ENCODE data around the gene IL6ST. TPM values are rescaled to one million over a fixed set of nuclear protein-coding genes. Genes with fewer than 3 reads are reported as not detected.

IL6ST gene
- total RNA-seq, 2 experiments from 2014 or later, result 377 to 404 TPM

DNA sequence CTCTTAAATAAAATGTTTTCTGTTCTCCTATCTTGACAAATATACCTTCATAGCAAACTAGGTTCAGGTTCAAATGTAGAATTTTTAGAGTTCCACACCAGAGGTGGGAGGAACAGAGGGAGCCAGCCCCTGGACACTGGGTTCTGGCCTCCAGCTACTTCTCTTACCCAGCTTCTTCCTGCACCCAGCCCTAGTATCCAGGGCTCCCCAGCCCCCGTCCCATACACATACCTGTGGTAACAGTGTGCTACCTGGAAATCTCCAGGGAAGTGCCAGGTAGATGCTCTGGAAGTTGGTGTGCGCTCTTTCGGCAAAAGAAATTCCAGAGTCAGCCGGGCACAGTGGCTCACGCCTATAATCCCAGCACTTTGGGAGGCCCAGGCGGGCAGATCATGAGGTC is 33.9 kb upstream of the IL6ST start:
- TF ChIP-seq, protein P1, sequence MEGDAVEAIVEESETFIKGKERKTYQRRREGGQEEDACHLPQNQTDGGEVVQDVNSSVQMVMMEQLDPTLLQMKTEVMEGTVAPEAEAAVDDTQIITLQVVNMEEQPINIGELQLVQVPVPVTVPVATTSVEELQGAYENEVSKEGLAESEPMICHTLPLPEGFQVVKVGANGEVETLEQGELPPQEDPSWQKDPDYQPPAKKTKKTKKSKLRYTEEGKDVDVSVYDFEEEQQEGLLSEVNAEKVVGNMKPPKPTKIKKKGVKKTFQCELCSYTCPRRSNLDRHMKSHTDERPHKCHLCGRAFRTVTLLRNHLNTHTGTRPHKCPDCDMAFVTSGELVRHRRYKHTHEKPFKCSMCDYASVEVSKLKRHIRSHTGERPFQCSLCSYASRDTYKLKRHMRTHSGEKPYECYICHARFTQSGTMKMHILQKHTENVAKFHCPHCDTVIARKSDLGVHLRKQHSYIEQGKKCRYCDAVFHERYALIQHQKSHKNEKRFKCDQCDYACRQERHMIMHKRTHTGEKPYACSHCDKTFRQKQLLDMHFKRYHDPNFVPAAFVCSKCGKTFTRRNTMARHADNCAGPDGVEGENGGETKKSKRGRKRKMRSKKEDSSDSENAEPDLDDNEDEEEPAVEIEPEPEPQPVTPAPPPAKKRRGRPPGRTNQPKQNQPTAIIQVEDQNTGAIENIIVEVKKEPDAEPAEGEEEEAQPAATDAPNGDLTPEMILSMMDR (IDR thresholded peaks at IDR 0.05), result no peak
- Histone ChIP-seq H3K4me3 (ENCODE audit: low read length) (no peak overlapping the region), H3K4me1 (ENCODE audit: insufficient read depth, low read length) (no peaks in the 10 kb centered on the region), H3K27ac (ENCODE audit: low read depth in 1 of 2, low read length in 2 of 2) (no peak overlapping the region), H3K9me3 (ENCODE audit: control insufficient read depth in 1 of 2, insufficient read depth in 1 of 2, low read length in 2 of 2) (no peaks in the 10 kb centered on the region), H3K36me3 (ENCODE audit: insufficient read depth, low read length) (no peaks in the 10 kb centered on the region), H3K27me3 (ENCODE audit: control insufficient read depth in 1 of 2, insufficient read depth in 2 of 2, low read length in 2 of 2) (no peaks in the 10 kb centered on the region)
- DNase-seq, result no peak
- Mint-ChIP-seq H3K9me3 (no peaks in the 10 kb centered on the region), H3K36me3 (ENCODE audit: low read depth) (no peaks in the 10 kb centered on the region), H3K4me1 (ENCODE audit: low read depth) (peaks cover 14% of the 10 kb centered on the region), H3K27me3 (no peaks in the 10 kb centered on the region), H3K27ac (no peak overlapping the region), H3K4me3 (no peak overlapping the region)
- intact Hi-C loops (cut with DNase I, micrococcal nuclease), result no loop called here
- ChIA-PET CTCF (no interaction called here), POLR2A (interaction anchor here (1.6 kb wide), 1 partner anchor 16 kb away, joined by 3 read pairs; no protein-coding TSS in a partner anchor)
- no peak for ATAC-seq (ENCODE audit: poor library complexity)

GRCh38 chr5:56026863-56027300 is 32.1 kb upstream of the IL6ST start:
- ChIA-PET POLR2A (interaction anchor here (1.1 kb wide), 2 partner anchors 14 to 32 kb away, joined by 4 read pairs; partner anchors contain the start of gene IL6ST), CTCF (no interaction called here)
- H3K36me3 Mint-ChIP-seq (ENCODE audit: low read depth), result no peaks in the 10 kb centered on the region
- ATAC-seq (ENCODE audit: poor library complexity) (no peak), DNase-seq (peak in 2 of 14 experiments; percentile 32 to 52)
- Histone ChIP-seq H3K4me3 (ENCODE audit: low read length) (no peak overlapping the region), H3K4me1 (ENCODE audit: insufficient read depth, low read length) (no peaks in the 10 kb centered on the region), H3K36me3 (ENCODE audit: insufficient read depth, low read length) (no peaks in the 10 kb centered on the region), H3K27me3 (ENCODE audit: control insufficient read depth in 1 of 2, insufficient read depth in 2 of 2, low read length in 2 of 2) (no peaks in the 10 kb centered on the region), H3K27ac (ENCODE audit: low read depth in 1 of 2, low read length in 2 of 2) (no peak overlapping the region), H3K9me3 (ENCODE audit: control insufficient read depth in 1 of 2, insufficient read depth in 1 of 2, low read length in 2 of 2) (no peaks in the 10 kb centered on the region)
- no peaks in the 10 kb centered on the region for H3K27me3 Mint-ChIP-seq
- TF ChIP-seq, protein P1 (IDR thresholded peaks at IDR 0.05), result no peak
- H3K4me3 Mint-ChIP-seq, result no peak overlapping the region
- H3K4me1 Mint-ChIP-seq (ENCODE audit: low read depth), result peaks cover 22% of the 10 kb centered on the region
- H3K9me3 Mint-ChIP-seq, result no peaks in the 10 kb centered on the region
- intact Hi-C loops (cut with DNase I, micrococcal nuclease), result no loop called here
- no peak overlapping the region for H3K27ac Mint-ChIP-seq

GRCh38 chr5:56025151-56025885 is 30.6 kb upstream of the IL6ST start:
- ChIA-PET CTCF (interaction anchor here (0.7 kb wide), 1 partner anchor 180 kb away, joined by 5 read pairs; no protein-coding TSS in a partner anchor), POLR2A (interaction anchor here (1.1 to 2.1 kb wide), 2 partner anchors 13 to 31 kb away, joined by 4 to 11 read pairs; partner anchors contain the start of gene IL6ST)
- Mint-ChIP-seq H3K4me1 (ENCODE audit: low read depth) (peaks cover 22% of the 10 kb centered on the region), H3K36me3 (ENCODE audit: low read depth) (no peaks in the 10 kb centered on the region), H3K9me3 (no peaks in the 10 kb centered on the region), H3K27me3 (no peaks in the 10 kb centered on the region), H3K27ac (no peak overlapping the region), H3K4me3 (no peak overlapping the region)
- intact Hi-C loops (cut with DNase I, micrococcal nuclease), result no loop called here
- TF ChIP-seq, protein P1 (IDR thresholded peaks at IDR 0.05), result no peak
- no peak for ATAC-seq (ENCODE audit: poor library complexity)
- Histone ChIP-seq H3K9me3 (ENCODE audit: control insufficient read depth in 1 of 2, insufficient read depth in 1 of 2, low read length in 2 of 2) (no peaks in the 10 kb centered on the region), H3K4me3 (ENCODE audit: low read length) (no peak overlapping the region), H3K27me3 (ENCODE audit: control insufficient read depth in 1 of 2, insufficient read depth in 2 of 2, low read length in 2 of 2) (no peaks in the 10 kb centered on the region), H3K27ac (ENCODE audit: low read depth in 1 of 2, low read length in 2 of 2) (no peak overlapping the region), H3K4me1 (ENCODE audit: insufficient read depth, low read length) (no peaks in the 10 kb centered on the region), H3K36me3 (ENCODE audit: insufficient read depth, low read length) (no peaks in the 10 kb centered on the region)
- no peak for DNase-seq

All from CD4-positive, alpha-beta T cell (primary cell).